H9 (cell line): ENCODE measurements around the gene PIP4K2A. TPM values are rescaled to one million over a fixed set of nuclear protein-coding genes. Genes with fewer than 3 reads are reported as not detected.

Experiments
- DNase-seq: peaks from one replicate; pipeline ENCODE4 v3.0.0-alpha.2; 2017
- H2AFZ ChIP-seq: one replicate; pipeline ENCODE4 v1.6.1; 2013; ENCODE audit warnings: mild to moderate bottlenecking, low read length, control low read depth, moderate library complexity
- H2AK5ac ChIP-seq: 2 replicates; pipeline ENCODE4 v1.6.1; 2013; ENCODE audit warnings: low read length, control low read depth, mixed read lengths; ENCODE audit not compliant: insufficient read length
- H2BK120ac ChIP-seq: one replicate; pipeline ENCODE4 v1.6.1; 2013; ENCODE audit warnings: low read depth, mild to moderate bottlenecking, low read length, control low read depth, inconsistent platforms; ENCODE audit not compliant: poor library complexity, severe bottlenecking
- H2BK12ac ChIP-seq: 2 replicates; pipeline ENCODE4 v1.6.1; 2013; ENCODE audit warnings: low read length, control low read depth, mixed read lengths, low read depth; ENCODE audit not compliant: insufficient read length
- H2BK15ac ChIP-seq: 2 replicates; pipeline ENCODE4 v1.6.1; 2013; ENCODE audit warnings: low read depth, low read length, control low read depth
- H2BK20ac ChIP-seq: one replicate; pipeline ENCODE4 v1.6.1; 2013; ENCODE audit warnings: low read depth, mild to moderate bottlenecking, low read length, control low read depth, inconsistent platforms; ENCODE audit not compliant: poor library complexity, severe bottlenecking
- H2BK5ac ChIP-seq: 2 replicates; pipeline ENCODE4 v1.6.1; 2013; ENCODE audit warnings: low read length, control low read depth, mixed read lengths; ENCODE audit not compliant: insufficient read length
- H3K14ac ChIP-seq: 2 replicates; pipeline ENCODE4 v1.6.1; 2013; ENCODE audit warnings: low read length, control low read depth; ENCODE audit not compliant: insufficient read depth
- H3K18ac ChIP-seq: 2 replicates; pipeline ENCODE4 v1.6.1; 2013; ENCODE audit warnings: low read depth, mild to moderate bottlenecking, mixed read lengths, low read length, control low read depth; ENCODE audit not compliant: insufficient read length
- H3K23ac ChIP-seq: 2 replicates; pipeline ENCODE4 v1.6.1; 2013; ENCODE audit warnings: low read length, control low read depth, mixed read lengths, low read depth; ENCODE audit not compliant: insufficient read length
- H3K23me2 ChIP-seq: 2 replicates; pipeline ENCODE4 v1.6.1; 2013; ENCODE audit warnings: low read depth, mild to moderate bottlenecking, mixed read lengths, low read length, control low read depth; ENCODE audit not compliant: insufficient read length, poor library complexity, severe bottlenecking
- H3K27ac ChIP-seq: 2 replicates; pipeline ENCODE4 v1.5.1; 2013; ENCODE audit warnings: low read length, control low read depth, mixed read lengths, low read depth; ENCODE audit not compliant: insufficient read length
- H3K27me3 ChIP-seq: 2 replicates; pipeline ENCODE4 v1.6.1; 2013; ENCODE audit warnings: low read length, control low read depth, inconsistent platforms; ENCODE audit not compliant: insufficient read depth
- H3K4ac ChIP-seq: 2 replicates; pipeline ENCODE4 v1.6.1; 2013; ENCODE audit warnings: low read depth, mild to moderate bottlenecking, control low read depth, inconsistent platforms, low read length, moderate library complexity
- H3K4me1 ChIP-seq: 2 replicates; pipeline ENCODE4 v1.6.1; 2013; ENCODE audit warnings: low read length, control low read depth, inconsistent platforms; ENCODE audit not compliant: insufficient read depth
- H3K4me2 ChIP-seq: 2 replicates; pipeline ENCODE4 v1.6.1; 2013; ENCODE audit warnings: low read length, control low read depth, mixed read lengths; ENCODE audit not compliant: insufficient read length, insufficient read depth
- H3K56ac ChIP-seq: 2 replicates; pipeline ENCODE4 v1.6.1; 2013; ENCODE audit warnings: low read depth, mild to moderate bottlenecking, mixed read lengths, low read length, control low read depth; ENCODE audit not compliant: insufficient read length
- H3K79me1 ChIP-seq: 2 replicates; pipeline ENCODE4 v1.6.1; 2013; ENCODE audit warnings: low read depth, mild to moderate bottlenecking, moderate library complexity, low read length, control low read depth, inconsistent platforms; ENCODE audit not compliant: insufficient read depth, poor library complexity, severe bottlenecking
- H3K79me2 ChIP-seq: 2 replicates; pipeline ENCODE4 v1.6.1; 2013; ENCODE audit warnings: low read length, control low read depth, inconsistent platforms; ENCODE audit not compliant: insufficient read depth
- H3K9ac ChIP-seq: 2 replicates; pipeline ENCODE4 v1.6.1; 2013; ENCODE audit warnings: low read length, control low read depth, mixed read lengths; ENCODE audit not compliant: insufficient read length; ENCODE audit errors: extremely low read depth
- H3K9me3 ChIP-seq: one replicate; pipeline ENCODE4 v1.6.1; 2013; ENCODE audit warnings: low read depth, low read length, inconsistent platforms; ENCODE audit not compliant: control insufficient read depth
- H3T11ph ChIP-seq: one replicate; pipeline ENCODE4 v1.6.1; 2013; ENCODE audit warnings: mild to moderate bottlenecking, low read length, control low read depth, inconsistent platforms
- H4K20me1 ChIP-seq: one replicate; pipeline ENCODE4 v1.6.1; 2013; ENCODE audit not compliant: control insufficient read depth, insufficient read length, insufficient read depth
- H4K5ac ChIP-seq: 2 replicates; pipeline ENCODE4 v1.6.1; 2013; ENCODE audit warnings: low read depth, mild to moderate bottlenecking, mixed read lengths, low read length, control low read depth; ENCODE audit not compliant: insufficient read length
- H4K8ac ChIP-seq: replicated peaks from 2 replicates; pipeline ENCODE4 v1.6.1; 2013; ENCODE audit warnings: low read length, control low read depth, mixed read lengths, low read depth; ENCODE audit not compliant: insufficient read length
- H4K91ac ChIP-seq: 2 replicates; pipeline ENCODE4 v1.6.1; 2013; ENCODE audit warnings: low read depth, mild to moderate bottlenecking, moderate library complexity, mixed read lengths, low read length, control low read depth; ENCODE audit not compliant: insufficient read length
- H3K27ac Mint-ChIP-seq, 3 experiments: 2 replicates in 2 of 3; 3 replicates in 1 of 3; pipeline ENCODE4 v1.8.0; 2020 to 2021; ENCODE audit warnings: mixed read lengths in 3 of 3, mild to moderate bottlenecking in 1 of 3, moderate library complexity in 1 of 3
- H3K27me3 Mint-ChIP-seq: 2 replicates; pipeline ENCODE4 v1.8.0; 2021; ENCODE audit warnings: low read depth, mild to moderate bottlenecking, moderate library complexity, mixed read lengths
- H3K36me3 Mint-ChIP-seq, 3 experiments: 2 replicates in 2 of 3; 3 replicates in 1 of 3; pipeline ENCODE4 v1.8.0; 2020 to 2021; ENCODE audit warnings: low read depth in 3 of 3, mixed read lengths in 3 of 3; ENCODE audit not compliant: insufficient read depth in 1 of 3
- H3K4me1 Mint-ChIP-seq, 2 experiments: 2 replicates each; pipeline ENCODE4 v1.8.0; 2020; ENCODE audit warnings: mixed read lengths in 2 of 2
- H3K4me3 Mint-ChIP-seq, 2 experiments: 2 replicates in 1 of 2; 3 replicates in 1 of 2; pipeline ENCODE4 v1.8.0; 2020 to 2021; ENCODE audit warnings: mild to moderate bottlenecking in 2 of 2, mixed read lengths in 2 of 2, moderate library complexity in 1 of 2
- H3K9me3 Mint-ChIP-seq, 2 experiments: 2 replicates in 1 of 2; 3 replicates in 1 of 2; pipeline ENCODE4 v1.8.0; 2020; ENCODE audit warnings: mild to moderate bottlenecking in 2 of 2, mixed read lengths in 2 of 2, moderate library complexity in 1 of 2
- CTCF ChIP-seq: fragments of 200-600 bp; sonication (generic); conservative IDR thresholded peaks from 3 replicates; pipeline ENCODE4 v1.8.0; 2021; ENCODE audit warnings: antibody characterized with exemption, mild to moderate bottlenecking
- WGBS: extraction: QIAGEN DNeasy Blood & Tissue Kit; methylation state at CpG from one replicate; pipeline ENCODE4 v1.1.7; 2013; ENCODE audit warnings: missing lambda C conversion rate, low lambda C conversion rate, mixed read lengths; ENCODE audit not compliant: insufficient read length; ENCODE audit errors: extremely low coverage; 5-methylcytosine and 5-hydroxymethylcytosine counted together
- total RNA-seq: library from RNA; stranded (reverse); gene quantifications from 2 replicates; pipeline ENCODE4 v1.2.1, GENCODE V29; 2021

The PIP4K2A gene
- total RNA-seq, 1 experiment from 2014 or later: 33.6 TPM

GRCh38 chr10:22633106-22633505 lies 81.3 kb downstream of the PIP4K2A start:
- Histone ChIP-seq H3K79me2 (peaks cover 18% of the 10 kb centered on the region; the same call in 1 of the 2 replicates), H3K9ac (no peak overlapping the region), H4K91ac (no peak overlapping the region), H4K8ac (no peak overlapping the region), H3K4ac (no peak overlapping the region), H3K27me3 (no peaks in the 10 kb centered on the region), H3K79me1 (peaks cover 12% of the 10 kb centered on the region), H2BK120ac (no peak overlapping the region), H3T11ph (no peak overlapping the region), H2BK12ac (no peak overlapping the region), H3K27ac (no peak overlapping the region), H2BK15ac (no peak overlapping the region), H4K5ac (no peak overlapping the region), H2AFZ (no peak overlapping the region), H3K56ac (no peak overlapping the region), H3K23me2 (no peaks in the 10 kb centered on the region), H3K23ac (no peak overlapping the region), H2AK5ac (no peak overlapping the region), H3K9me3 (no peaks in the 10 kb centered on the region), H3K18ac (no peak overlapping the region), H2BK20ac (no peak overlapping the region), H3K14ac (no peak overlapping the region), H2BK5ac (no peak overlapping the region), H3K4me2 (no peak overlapping the region), H4K20me1 (no peaks in the 10 kb centered on the region), H3K4me1 (peaks cover 10% of the 10 kb centered on the region; the same call in 1 of the 2 replicates)
- TF ChIP-seq CTCF: no peak
- DNase-seq: no peak
- Mint-ChIP-seq H3K36me3 (no peaks in the 10 kb centered on the region; a peak in 2 of 7 replicates), H3K27ac (0 out of 7 replicates have a peak overlapping the region, but pooled peaks of 1 of the 3 experiments have one; percentile 30), H3K4me1 (peaks cover 27 to 29% of the 10 kb centered on the region in 2 experiments), H3K9me3 (no peaks in the 10 kb centered on the region; a peak in 1 of 5 replicates), H3K27me3 (no peaks in the 10 kb centered on the region), H3K4me3 (no peak overlapping the region)
- WGBS: no CpG with 5 or more reads among the region's 4 CpGs
